DOHH2 (cell line): ENCODE measurements around the gene MEI4.

ENCODE experiments used
- H3F3A ChIP-seq: fragments of 200-600 bp; sonication (generic), shearing (Covaris generic); 2 replicates; pipeline ENCODE4 v1.6.0; 2016; ENCODE audit warnings: antibody characterized with exemption, mild to moderate bottlenecking; ENCODE audit not compliant: control insufficient read depth, insufficient read depth
- H3K27ac ChIP-seq: fragments of 200-600 bp; sonication (generic); 2 replicates; pipeline ENCODE4 v1.5.1; 2014; ENCODE audit warnings: low read depth, mild to moderate bottlenecking, low read length, moderate library complexity
- H3K27me3 ChIP-seq: fragments of 200-600 bp; sonication (generic); 2 replicates; pipeline ENCODE4 v1.6.1; 2014; ENCODE audit warnings: mild to moderate bottlenecking, low read length, mixed read lengths; ENCODE audit not compliant: control insufficient read depth
- H3K36me3 ChIP-seq: fragments of 200-600 bp; sonication (generic); 2 replicates; pipeline ENCODE4 v1.6.1; 2014; ENCODE audit warnings: mild to moderate bottlenecking, low read length, moderate library complexity, mixed read lengths; ENCODE audit not compliant: control insufficient read depth
- H3K4me1 ChIP-seq: fragments of 200-600 bp; sonication (generic); 2 replicates; pipeline ENCODE4 v1.6.1; 2014; ENCODE audit warnings: mild to moderate bottlenecking, low read length, mixed read lengths; ENCODE audit not compliant: control insufficient read depth
- H3K4me2 ChIP-seq: fragments of 200-600 bp; sonication (generic); 2 replicates; pipeline ENCODE4 v1.6.0; 2014; ENCODE audit warnings: mild to moderate bottlenecking, low read length, moderate library complexity
- H3K4me3 ChIP-seq: fragments of 200-600 bp; sonication (generic); 2 replicates; pipeline ENCODE4 v1.5.1; 2014; ENCODE audit warnings: mild to moderate bottlenecking, low read length, mixed read lengths
- H3K79me2 ChIP-seq: fragments of 200-600 bp; sonication (generic); 2 replicates; pipeline ENCODE4 v1.6.1; 2014; ENCODE audit warnings: mild to moderate bottlenecking, low read length, mixed read lengths; ENCODE audit not compliant: control insufficient read depth
- H3K9me2 ChIP-seq: fragments of 200-600 bp; sonication (generic); replicated peaks from 2 replicates; pipeline ENCODE4 v1.6.1; 2014; ENCODE audit warnings: mild to moderate bottlenecking, low read length, mixed read lengths; ENCODE audit not compliant: control insufficient read depth
- H3K9me3 ChIP-seq: fragments of 200-600 bp; sonication (generic); 2 replicates; pipeline ENCODE4 v1.6.1; 2014; ENCODE audit warnings: antibody characterized with exemption, low read length, mixed read lengths; ENCODE audit not compliant: control insufficient read depth, insufficient read depth
- H4K20me1 ChIP-seq: fragments of 200-600 bp; sonication (generic); 2 replicates; pipeline ENCODE4 v1.6.0; 2014; ENCODE audit warnings: low read depth, mild to moderate bottlenecking, antibody characterized with exemption, low read length, moderate library complexity; ENCODE audit not compliant: control insufficient read depth, insufficient read depth
- CTCF ChIP-seq: fragments of 200-600 bp; sonication (generic); IDR thresholded peaks from one replicate; pipeline ENCODE4 v1.5.1; 2014; ENCODE audit warnings: antibody characterized with exemption, mild to moderate bottlenecking, low read depth, low read length; ENCODE audit not compliant: poor library complexity, severe bottlenecking
- EZH2phosphoT487 ChIP-seq: fragments of 200-600 bp; sonication (generic); IDR thresholded peaks from 2 replicates; pipeline ENCODE4 v1.6.1; 2017; ENCODE audit warnings: borderline replicate concordance, mild to moderate bottlenecking, antibody characterized with exemption, low read length, moderate library complexity, mixed read lengths

MEI4 gene, protein sequence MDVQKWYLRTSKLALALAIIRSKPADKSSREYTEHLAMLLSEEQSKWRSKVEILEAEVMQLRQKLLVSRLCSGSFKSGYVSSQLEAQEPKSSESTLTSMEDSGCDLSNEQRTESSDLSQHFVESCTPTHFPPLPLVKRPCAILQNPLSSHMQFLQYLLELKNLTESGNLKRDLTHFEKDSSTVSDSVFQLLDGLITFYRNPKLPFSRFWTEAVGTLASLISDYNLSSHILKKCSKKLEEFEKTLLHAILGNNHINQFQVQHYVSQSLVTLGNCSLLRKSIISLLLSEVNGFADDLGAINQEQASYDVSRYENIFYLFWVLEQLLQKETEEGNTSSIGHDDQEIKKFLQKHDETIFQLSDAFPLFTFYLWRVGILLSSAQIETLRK

DNA sequence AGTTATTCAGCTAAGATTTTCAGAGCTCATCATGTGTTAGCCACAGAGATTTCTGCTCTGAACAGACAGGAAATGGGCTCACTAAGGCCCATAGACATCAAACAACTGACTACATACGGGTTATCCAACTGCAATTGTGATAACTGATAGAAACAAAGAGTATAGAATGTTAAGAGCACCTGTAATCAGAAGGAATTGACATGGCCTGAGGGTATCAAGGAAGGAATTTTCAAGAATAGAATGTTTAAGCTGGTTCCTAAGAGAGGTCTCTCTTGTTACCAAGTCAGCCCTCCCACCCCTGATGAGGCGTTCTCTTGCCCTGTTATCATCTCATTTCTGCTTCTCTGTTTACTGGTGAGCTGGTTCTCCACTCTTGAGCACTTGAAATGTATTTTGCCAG lies at the start of gene MEI4:
Gene MEI4, plus strand, starts transcription at position 301 of the 400 bp plus-strand sequence. CDS start 37,633 bp downstream, outside the sequence.
- no peak within 1 kb of the TSS for H3K4me3 ChIP-seq
- H3K27ac ChIP-seq, result no peak within 1 kb of the TSS
- H3K27me3 ChIP-seq, result no peaks in the 10 kb centered on the region
- H4K20me1 ChIP-seq, result no peaks in the 10 kb centered on the region
- no peak for TF ChIP-seq CTCF
- no peak for TF ChIP-seq EZH2phosphoT487
- H3K4me1 ChIP-seq, result no peaks in the 10 kb centered on the region
- no peaks in the 10 kb centered on the region for H3K79me2 ChIP-seq
- no peaks in the 10 kb centered on the region for H3K36me3 ChIP-seq
- H3K4me2 ChIP-seq, result no peak within 1 kb of the TSS
- no peaks in the 10 kb centered on the region for H3F3A ChIP-seq
- no peaks in the 10 kb centered on the region for H3K9me3 ChIP-seq
- H3K9me2 ChIP-seq, result no peaks in the 10 kb centered on the region; the same call in 1 of the 2 replicates

GRCh38 chr6:77604476-77604875 lies 48.4 kb upstream of the MEI4 start:
- Histone ChIP-seq H3K27ac (no peak overlapping the region), H3K4me1 (no peaks in the 10 kb centered on the region), H3K4me2 (no peak overlapping the region), H3K4me3 (no peak overlapping the region), H3K27me3 (no peaks in the 10 kb centered on the region), H3K36me3 (no peaks in the 10 kb centered on the region), H3K9me3 (no peaks in the 10 kb centered on the region), H3K79me2 (no peaks in the 10 kb centered on the region), H3K9me2 (no peaks in the 10 kb centered on the region), H4K20me1 (no peaks in the 10 kb centered on the region), H3F3A (no peaks in the 10 kb centered on the region)
- no peak for TF ChIP-seq EZH2phosphoT487

- Histone ChIP-seq H3F3A (no peaks in the 10 kb centered on the region), H3K27me3 (no peaks in the 10 kb centered on the region), H3K27ac (no peak overlapping the region), H3K4me2 (no peak overlapping the region), H3K36me3 (no peaks in the 10 kb centered on the region), H3K4me1 (no peaks in the 10 kb centered on the region), H4K20me1 (no peaks in the 10 kb centered on the region), H3K79me2 (no peaks in the 10 kb centered on the region), H3K9me3 (no peaks in the 10 kb centered on the region), H3K4me3 (no peak overlapping the region), H3K9me2 (no peaks in the 10 kb centered on the region)
- TF ChIP-seq EZH2phosphoT487, result no peak
- no peak for TF ChIP-seq CTCF
These were observed 45.8 kb upstream of the MEI4 start for GRCh38 chr6:77607004-77607403.

DNA sequence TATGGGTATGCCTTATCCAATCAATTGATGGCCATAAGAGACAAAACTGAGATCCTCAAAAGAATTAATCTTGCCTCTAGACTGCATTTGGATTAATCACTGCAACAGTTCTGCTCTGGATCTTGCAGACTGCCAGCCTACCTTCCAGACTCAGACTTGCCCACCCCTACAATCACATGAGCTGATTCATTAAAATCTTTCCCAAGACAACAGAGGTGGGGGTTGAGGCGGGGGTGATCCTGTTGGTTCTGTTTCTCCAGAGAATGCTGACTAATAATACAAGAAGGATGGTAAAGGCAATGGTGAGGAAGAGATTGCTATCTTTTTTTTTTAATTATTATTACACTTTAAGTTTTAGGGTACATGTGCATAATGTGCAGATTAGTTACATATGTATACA lies 43.7 kb upstream of the MEI4 start:
- Histone ChIP-seq H3K36me3 (no peaks in the 10 kb centered on the region), H3K4me1 (no peaks in the 10 kb centered on the region), H3K9me3 (no peaks in the 10 kb centered on the region), H3F3A (no peaks in the 10 kb centered on the region), H3K4me2 (no peak overlapping the region), H3K27me3 (no peaks in the 10 kb centered on the region), H4K20me1 (no peaks in the 10 kb centered on the region), H3K27ac (no peak overlapping the region), H3K4me3 (no peak overlapping the region), H3K9me2 (no peaks in the 10 kb centered on the region), H3K79me2 (no peaks in the 10 kb centered on the region)
- TF ChIP-seq EZH2phosphoT487 (no peak), CTCF (no peak)
